ENCODE data around the gene LETM1.

Gene LETM1

DNA sequence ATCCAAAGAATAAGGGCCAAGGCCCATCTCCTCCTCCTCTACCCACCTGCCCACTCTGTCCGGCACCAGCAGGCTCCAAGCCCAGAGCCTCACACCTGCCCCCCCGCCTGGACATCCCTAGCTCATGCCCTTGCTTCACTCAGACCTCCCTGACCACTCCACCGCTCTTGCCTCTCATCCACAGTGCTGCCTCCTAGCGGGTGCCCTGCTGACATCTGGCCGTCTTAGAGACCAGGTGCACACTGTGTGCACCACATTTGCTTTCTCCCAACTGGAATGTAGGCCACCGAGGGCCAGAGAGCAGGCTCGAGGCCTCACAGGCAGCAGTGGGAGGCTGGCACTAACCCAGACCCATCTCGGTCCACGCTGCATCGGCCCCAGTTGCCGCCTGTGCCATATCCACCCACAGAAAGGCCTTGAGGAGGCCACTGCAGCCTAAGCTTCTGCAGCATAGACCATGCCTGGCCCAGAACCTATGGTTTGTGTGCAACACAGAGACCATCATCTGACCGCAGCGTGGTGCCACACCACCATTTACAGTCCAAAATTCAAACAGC is 13.5 kb downstream of the LETM1 start:
- no peaks in the 10 kb centered on the region for H3K27me3 ChIP-seq (ENCODE audit: control insufficient read depth in 1 of 2, insufficient read depth in 1 of 2, low read length in 2 of 2)
- peaks cover 25% of the 10 kb centered on the region for H3K4me1 ChIP-seq (ENCODE audit: control insufficient read depth, insufficient read depth, low read depth, low read length)
- no peak overlapping the region for H3K23ac ChIP-seq (ENCODE audit: low read length in 2 of 2)
- peak overlapping the region; percentile 0 for H2AK5ac ChIP-seq (ENCODE audit: low read length, severe bottlenecking)
- DNase-seq: no peak
- no peaks in the 10 kb centered on the region for H3K9me3 ChIP-seq (ENCODE audit: control insufficient read depth, low read length)
- H3K36me3 ChIP-seq (ENCODE audit: control insufficient read depth in 1 of 2, insufficient read depth in 2 of 2, low read depth in 1 of 2, low read length in 2 of 2): peaks cover 47 to 62% of the 10 kb centered on the region in 2 experiments
- no peak overlapping the region for H2AFZ ChIP-seq (ENCODE audit: low read depth, low read length)
- H3K14ac ChIP-seq (ENCODE audit: low read length in 2 of 2): peak overlapping the region in 1 of 2 experiments; percentile 19
- H3K27ac ChIP-seq (ENCODE audit: low read length, poor library complexity, severe bottlenecking): peak overlapping the region; percentile 66
- peaks cover 19% of the 10 kb centered on the region for H3K79me1 ChIP-seq (replicated peaks; ENCODE audit: low read length, poor library complexity, severe bottlenecking)
- no peak overlapping the region for H2BK120ac ChIP-seq (ENCODE audit: low read depth, low read length)
- H2BK12ac ChIP-seq (ENCODE audit: low read length in 2 of 2): peak overlapping the region in 1 of 2 experiments; percentile 17
- no peak overlapping the region for H3K4ac ChIP-seq (ENCODE audit: low read depth in 1 of 2, low read length in 2 of 2)
- no peak overlapping the region for H3K9ac ChIP-seq (ENCODE audit: low read length)
- 93% methylated on average over 13 of the region's 13 CpGs for WGBS
- peak overlapping the region in 1 of 2 experiments; percentile 9 for H3K18ac ChIP-seq (ENCODE audit: low read depth in 1 of 2, low read length in 2 of 2)
- no peak overlapping the region for H3K4me2 ChIP-seq (ENCODE audit: low read length, poor library complexity, severe bottlenecking)
- no peak overlapping the region for H4K91ac ChIP-seq (ENCODE audit: low read length)
- H4K8ac ChIP-seq (ENCODE audit: low read length): no peak overlapping the region
- H2BK15ac ChIP-seq (ENCODE audit: low read depth, poor library complexity, severe bottlenecking): no peak overlapping the region
- no peak overlapping the region for H2BK5ac ChIP-seq (ENCODE audit: low read depth, low read length, poor library complexity, severe bottlenecking)
- H3K4me3 ChIP-seq (ENCODE audit: insufficient read depth in 1 of 2, low read depth in 1 of 2, low read length in 2 of 2): no peak overlapping the region

- Histone ChIP-seq H3K4me1 (ENCODE audit: control insufficient read depth, insufficient read depth, low read depth, low read length) (peaks cover 25% of the 10 kb centered on the region), H3K4me3 (ENCODE audit: insufficient read depth in 1 of 2, low read depth in 1 of 2, low read length in 2 of 2) (no peak overlapping the region), H2BK5ac (ENCODE audit: low read depth, low read length, poor library complexity, severe bottlenecking) (no peak overlapping the region), H3K79me1 (replicated peaks; ENCODE audit: low read length, poor library complexity, severe bottlenecking) (peaks cover 21% of the 10 kb centered on the region), H2BK12ac (ENCODE audit: low read length in 2 of 2) (peak overlapping the region in 1 of 2 experiments; percentile 33), H2AK5ac (ENCODE audit: low read length, severe bottlenecking) (no peak overlapping the region), H3K9ac (ENCODE audit: low read length) (no peak overlapping the region), H2AFZ (ENCODE audit: low read depth, low read length) (no peak overlapping the region), H2BK15ac (ENCODE audit: low read depth, poor library complexity, severe bottlenecking) (no peak overlapping the region), H3K23ac (ENCODE audit: low read length in 2 of 2) (no peak overlapping the region), H4K8ac (ENCODE audit: low read length) (no peak overlapping the region), H2BK120ac (ENCODE audit: low read depth, low read length) (no peak overlapping the region), H3K14ac (ENCODE audit: low read length in 2 of 2) (no peak overlapping the region), H4K91ac (ENCODE audit: low read length) (no peak overlapping the region), H3K4me2 (ENCODE audit: low read length, poor library complexity, severe bottlenecking) (no peak overlapping the region), H3K27ac (ENCODE audit: low read length, poor library complexity, severe bottlenecking) (peak overlapping the region; percentile 66), H3K27me3 (ENCODE audit: control insufficient read depth in 1 of 2, insufficient read depth in 1 of 2, low read length in 2 of 2) (no peaks in the 10 kb centered on the region), H3K4ac (ENCODE audit: low read depth in 1 of 2, low read length in 2 of 2) (no peak overlapping the region), H3K18ac (ENCODE audit: low read depth in 1 of 2, low read length in 2 of 2) (peak overlapping the region in 1 of 2 experiments; percentile 44), H3K36me3 (ENCODE audit: control insufficient read depth in 1 of 2, insufficient read depth in 2 of 2, low read depth in 1 of 2, low read length in 2 of 2) (peaks cover 49 to 62% of the 10 kb centered on the region in 2 experiments), H3K9me3 (ENCODE audit: control insufficient read depth, low read length) (no peaks in the 10 kb centered on the region)
- 97% methylated on average over 9 of the region's 9 CpGs for WGBS
- no peak for DNase-seq
Measured at GRCh38 chr4:1841887-1842210, 14.1 kb downstream of the LETM1 start.

DNA sequence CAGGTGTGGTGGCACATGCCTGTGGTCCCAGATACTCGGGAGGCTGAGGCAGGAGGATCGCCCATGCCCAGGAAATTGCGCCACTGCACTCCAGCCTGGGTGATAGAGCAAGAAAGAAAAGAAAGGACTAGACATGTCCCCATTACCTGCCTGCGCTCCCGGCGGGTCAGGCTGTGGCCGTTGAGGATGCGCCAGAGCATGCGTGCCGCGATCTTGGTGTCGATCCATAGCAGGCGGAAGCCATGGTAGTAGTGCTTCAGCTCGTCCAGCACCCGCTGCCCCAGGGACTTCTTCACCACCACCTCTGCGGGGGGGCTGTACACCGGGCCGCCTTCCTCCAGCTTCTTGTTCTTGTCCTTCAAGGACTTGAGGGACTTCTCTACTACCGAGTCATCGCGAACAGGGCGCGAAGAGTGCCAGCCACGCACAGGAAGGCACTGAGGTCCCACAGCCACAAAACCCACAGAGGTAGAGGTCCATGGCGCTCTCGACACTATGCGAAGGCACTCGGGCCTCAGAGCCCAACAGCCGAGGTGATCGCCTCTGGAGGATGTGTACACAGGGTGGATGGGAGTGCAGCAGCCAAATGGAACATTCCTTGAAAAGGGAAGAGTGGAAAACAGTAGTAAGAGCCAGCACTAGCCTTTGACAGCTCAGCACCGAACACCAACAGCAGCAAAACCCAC is 14.6 kb downstream of the LETM1 start:
- no peak overlapping the region for H3K27ac ChIP-seq (ENCODE audit: low read length, poor library complexity, severe bottlenecking)
- H3K4me1 ChIP-seq (ENCODE audit: control insufficient read depth, insufficient read depth, low read depth, low read length): peaks cover 27% of the 10 kb centered on the region
- no peak overlapping the region for H3K4me2 ChIP-seq (ENCODE audit: low read length, poor library complexity, severe bottlenecking)
- no peaks in the 10 kb centered on the region for H3K27me3 ChIP-seq (ENCODE audit: control insufficient read depth in 1 of 2, insufficient read depth in 1 of 2, low read length in 2 of 2)
- peaks cover 54 to 62% of the 10 kb centered on the region in 2 experiments for H3K36me3 ChIP-seq (ENCODE audit: control insufficient read depth in 1 of 2, insufficient read depth in 2 of 2, low read depth in 1 of 2, low read length in 2 of 2)
- no peak overlapping the region for H3K23ac ChIP-seq (ENCODE audit: low read length in 2 of 2)
- DNase-seq: no peak
- 97% methylated on average over 31 of the region's 31 CpGs for WGBS
- no peak overlapping the region for H2BK5ac ChIP-seq (ENCODE audit: low read depth, low read length, poor library complexity, severe bottlenecking)
- no peak overlapping the region for H2BK120ac ChIP-seq (ENCODE audit: low read depth, low read length)
- no peak overlapping the region for H3K14ac ChIP-seq (ENCODE audit: low read length in 2 of 2)
- H3K4me3 ChIP-seq (ENCODE audit: insufficient read depth in 1 of 2, low read depth in 1 of 2, low read length in 2 of 2): no peak overlapping the region
- peak overlapping the region; percentile 22 for H4K91ac ChIP-seq (ENCODE audit: low read length)
- H2AFZ ChIP-seq (ENCODE audit: low read depth, low read length): no peak overlapping the region
- no peaks in the 10 kb centered on the region for H3K9me3 ChIP-seq (ENCODE audit: control insufficient read depth, low read length)
- H3K9ac ChIP-seq (ENCODE audit: low read length): no peak overlapping the region
- H2BK15ac ChIP-seq (ENCODE audit: low read depth, poor library complexity, severe bottlenecking): no peak overlapping the region
- peaks cover 26% of the 10 kb centered on the region for H3K79me1 ChIP-seq (replicated peaks; ENCODE audit: low read length, poor library complexity, severe bottlenecking)
- peak overlapping the region in 1 of 2 experiments; percentile 33 for H2BK12ac ChIP-seq (ENCODE audit: low read length in 2 of 2)
- no peak overlapping the region for H4K8ac ChIP-seq (ENCODE audit: low read length)
- H2AK5ac ChIP-seq (ENCODE audit: low read length, severe bottlenecking): no peak overlapping the region
- peak overlapping the region in 1 of 2 experiments; percentile 44 for H3K18ac ChIP-seq (ENCODE audit: low read depth in 1 of 2, low read length in 2 of 2)
- H3K4ac ChIP-seq (ENCODE audit: low read depth in 1 of 2, low read length in 2 of 2): no peak overlapping the region

GRCh38 chr4:1839282-1839681 is 16.7 kb downstream of the LETM1 start:
- Histone ChIP-seq H3K9ac (ENCODE audit: low read length) (no peak overlapping the region), H2BK12ac (ENCODE audit: low read length in 2 of 2) (no peak overlapping the region), H2BK120ac (ENCODE audit: low read depth, low read length) (no peak overlapping the region), H3K4ac (ENCODE audit: low read depth in 1 of 2, low read length in 2 of 2) (no peak overlapping the region), H3K14ac (ENCODE audit: low read length in 2 of 2) (no peak overlapping the region), H3K4me3 (ENCODE audit: insufficient read depth in 1 of 2, low read depth in 1 of 2, low read length in 2 of 2) (no peak overlapping the region), H2AFZ (ENCODE audit: low read depth, low read length) (no peak overlapping the region), H3K27ac (ENCODE audit: low read length, poor library complexity, severe bottlenecking) (no peak overlapping the region), H2AK5ac (ENCODE audit: low read length, severe bottlenecking) (no peak overlapping the region), H4K91ac (ENCODE audit: low read length) (no peak overlapping the region), H2BK5ac (ENCODE audit: low read depth, low read length, poor library complexity, severe bottlenecking) (no peak overlapping the region), H3K4me1 (ENCODE audit: control insufficient read depth, insufficient read depth, low read depth, low read length) (peaks cover 37% of the 10 kb centered on the region), H3K79me1 (replicated peaks; ENCODE audit: low read length, poor library complexity, severe bottlenecking) (peaks cover 29% of the 10 kb centered on the region), H3K23ac (ENCODE audit: low read length in 2 of 2) (no peak overlapping the region), H3K9me3 (ENCODE audit: control insufficient read depth, low read length) (no peaks in the 10 kb centered on the region), H2BK15ac (ENCODE audit: low read depth, poor library complexity, severe bottlenecking) (no peak overlapping the region), H3K4me2 (ENCODE audit: low read length, poor library complexity, severe bottlenecking) (no peak overlapping the region), H4K8ac (ENCODE audit: low read length) (no peak overlapping the region), H3K18ac (ENCODE audit: low read depth in 1 of 2, low read length in 2 of 2) (no peak overlapping the region), H3K36me3 (ENCODE audit: control insufficient read depth in 1 of 2, insufficient read depth in 2 of 2, low read depth in 1 of 2, low read length in 2 of 2) (peaks cover 60 to 72% of the 10 kb centered on the region in 2 experiments), H3K27me3 (ENCODE audit: control insufficient read depth in 1 of 2, insufficient read depth in 1 of 2, low read length in 2 of 2) (no peaks in the 10 kb centered on the region)
- DNase-seq: no peak
- 98% methylated on average over 7 of the region's 7 CpGs for WGBS

Data from mesenchymal stem cell (in vitro differentiated cells and primary cell).